H9 (cell line): ENCODE data around the gene RPL11. TPM values are rescaled to one million over a fixed set of nuclear protein-coding genes. Genes with fewer than 3 reads are reported as not detected.
A peak's percentile ranks its signal among the peaks of the same experiment; 100 is the strongest.

Experiments
- DNase-seq: peaks from one replicate; pipeline ENCODE4 v3.0.0-alpha.2; 2017
- H2AFZ ChIP-seq: one replicate; pipeline ENCODE4 v1.6.1; 2013; ENCODE audit warnings: mild to moderate bottlenecking, low read length, control low read depth, moderate library complexity
- H2AK5ac ChIP-seq: 2 replicates; pipeline ENCODE4 v1.6.1; 2013; ENCODE audit warnings: low read length, control low read depth, mixed read lengths; ENCODE audit not compliant: insufficient read length
- H2BK120ac ChIP-seq: one replicate; pipeline ENCODE4 v1.6.1; 2013; ENCODE audit warnings: low read depth, mild to moderate bottlenecking, low read length, control low read depth, inconsistent platforms; ENCODE audit not compliant: poor library complexity, severe bottlenecking
- H2BK12ac ChIP-seq: 2 replicates; pipeline ENCODE4 v1.6.1; 2013; ENCODE audit warnings: low read length, control low read depth, mixed read lengths, low read depth; ENCODE audit not compliant: insufficient read length
- H2BK15ac ChIP-seq: 2 replicates; pipeline ENCODE4 v1.6.1; 2013; ENCODE audit warnings: low read depth, low read length, control low read depth
- H2BK20ac ChIP-seq: one replicate; pipeline ENCODE4 v1.6.1; 2013; ENCODE audit warnings: low read depth, mild to moderate bottlenecking, low read length, control low read depth, inconsistent platforms; ENCODE audit not compliant: poor library complexity, severe bottlenecking
- H2BK5ac ChIP-seq: 2 replicates; pipeline ENCODE4 v1.6.1; 2013; ENCODE audit warnings: low read length, control low read depth, mixed read lengths; ENCODE audit not compliant: insufficient read length
- H3K14ac ChIP-seq: 2 replicates; pipeline ENCODE4 v1.6.1; 2013; ENCODE audit warnings: low read length, control low read depth; ENCODE audit not compliant: insufficient read depth
- H3K18ac ChIP-seq: 2 replicates; pipeline ENCODE4 v1.6.1; 2013; ENCODE audit warnings: low read depth, mild to moderate bottlenecking, mixed read lengths, low read length, control low read depth; ENCODE audit not compliant: insufficient read length
- H3K23ac ChIP-seq: 2 replicates; pipeline ENCODE4 v1.6.1; 2013; ENCODE audit warnings: low read length, control low read depth, mixed read lengths, low read depth; ENCODE audit not compliant: insufficient read length
- H3K23me2 ChIP-seq: 2 replicates; pipeline ENCODE4 v1.6.1; 2013; ENCODE audit warnings: low read depth, mild to moderate bottlenecking, mixed read lengths, low read length, control low read depth; ENCODE audit not compliant: insufficient read length, poor library complexity, severe bottlenecking
- H3K27ac ChIP-seq: 2 replicates; pipeline ENCODE4 v1.5.1; 2013; ENCODE audit warnings: low read length, control low read depth, mixed read lengths, low read depth; ENCODE audit not compliant: insufficient read length
- H3K27me3 ChIP-seq: 2 replicates; pipeline ENCODE4 v1.6.1; 2013; ENCODE audit warnings: low read length, control low read depth, inconsistent platforms; ENCODE audit not compliant: insufficient read depth
- H3K4ac ChIP-seq: 2 replicates; pipeline ENCODE4 v1.6.1; 2013; ENCODE audit warnings: low read depth, mild to moderate bottlenecking, control low read depth, inconsistent platforms, low read length, moderate library complexity
- H3K4me1 ChIP-seq: 2 replicates; pipeline ENCODE4 v1.6.1; 2013; ENCODE audit warnings: low read length, control low read depth, inconsistent platforms; ENCODE audit not compliant: insufficient read depth
- H3K4me2 ChIP-seq: 2 replicates; pipeline ENCODE4 v1.6.1; 2013; ENCODE audit warnings: low read length, control low read depth, mixed read lengths; ENCODE audit not compliant: insufficient read length, insufficient read depth
- H3K56ac ChIP-seq: 2 replicates; pipeline ENCODE4 v1.6.1; 2013; ENCODE audit warnings: low read depth, mild to moderate bottlenecking, mixed read lengths, low read length, control low read depth; ENCODE audit not compliant: insufficient read length
- H3K79me1 ChIP-seq: 2 replicates; pipeline ENCODE4 v1.6.1; 2013; ENCODE audit warnings: low read depth, mild to moderate bottlenecking, moderate library complexity, low read length, control low read depth, inconsistent platforms; ENCODE audit not compliant: insufficient read depth, poor library complexity, severe bottlenecking
- H3K79me2 ChIP-seq: 2 replicates; pipeline ENCODE4 v1.6.1; 2013; ENCODE audit warnings: low read length, control low read depth, inconsistent platforms; ENCODE audit not compliant: insufficient read depth
- H3K9ac ChIP-seq: 2 replicates; pipeline ENCODE4 v1.6.1; 2013; ENCODE audit warnings: low read length, control low read depth, mixed read lengths; ENCODE audit not compliant: insufficient read length; ENCODE audit errors: extremely low read depth
- H3K9me3 ChIP-seq: one replicate; pipeline ENCODE4 v1.6.1; 2013; ENCODE audit warnings: low read depth, low read length, inconsistent platforms; ENCODE audit not compliant: control insufficient read depth
- H3T11ph ChIP-seq: one replicate; pipeline ENCODE4 v1.6.1; 2013; ENCODE audit warnings: mild to moderate bottlenecking, low read length, control low read depth, inconsistent platforms
- H4K20me1 ChIP-seq: one replicate; pipeline ENCODE4 v1.6.1; 2013; ENCODE audit not compliant: control insufficient read depth, insufficient read length, insufficient read depth
- H4K5ac ChIP-seq: 2 replicates; pipeline ENCODE4 v1.6.1; 2013; ENCODE audit warnings: low read depth, mild to moderate bottlenecking, mixed read lengths, low read length, control low read depth; ENCODE audit not compliant: insufficient read length
- H4K8ac ChIP-seq: replicated peaks from 2 replicates; pipeline ENCODE4 v1.6.1; 2013; ENCODE audit warnings: low read length, control low read depth, mixed read lengths, low read depth; ENCODE audit not compliant: insufficient read length
- H4K91ac ChIP-seq: 2 replicates; pipeline ENCODE4 v1.6.1; 2013; ENCODE audit warnings: low read depth, mild to moderate bottlenecking, moderate library complexity, mixed read lengths, low read length, control low read depth; ENCODE audit not compliant: insufficient read length
- H3K27ac Mint-ChIP-seq, 3 experiments: 2 replicates in 2 of 3; 3 replicates in 1 of 3; pipeline ENCODE4 v1.8.0; 2020 to 2021; ENCODE audit warnings: mixed read lengths in 3 of 3, mild to moderate bottlenecking in 1 of 3, moderate library complexity in 1 of 3
- H3K27me3 Mint-ChIP-seq: 2 replicates; pipeline ENCODE4 v1.8.0; 2021; ENCODE audit warnings: low read depth, mild to moderate bottlenecking, moderate library complexity, mixed read lengths
- H3K36me3 Mint-ChIP-seq, 3 experiments: 2 replicates in 2 of 3; 3 replicates in 1 of 3; pipeline ENCODE4 v1.8.0; 2020 to 2021; ENCODE audit warnings: low read depth in 3 of 3, mixed read lengths in 3 of 3; ENCODE audit not compliant: insufficient read depth in 1 of 3
- H3K4me1 Mint-ChIP-seq, 2 experiments: 2 replicates each; pipeline ENCODE4 v1.8.0; 2020; ENCODE audit warnings: mixed read lengths in 2 of 2
- H3K4me3 Mint-ChIP-seq, 2 experiments: 2 replicates in 1 of 2; 3 replicates in 1 of 2; pipeline ENCODE4 v1.8.0; 2020 to 2021; ENCODE audit warnings: mild to moderate bottlenecking in 2 of 2, mixed read lengths in 2 of 2, moderate library complexity in 1 of 2
- H3K9me3 Mint-ChIP-seq, 2 experiments: 2 replicates in 1 of 2; 3 replicates in 1 of 2; pipeline ENCODE4 v1.8.0; 2020; ENCODE audit warnings: mild to moderate bottlenecking in 2 of 2, mixed read lengths in 2 of 2, moderate library complexity in 1 of 2
- WGBS: extraction: QIAGEN DNeasy Blood & Tissue Kit; methylation state at CpG from one replicate; pipeline ENCODE4 v1.1.7; 2013; ENCODE audit warnings: missing lambda C conversion rate, low lambda C conversion rate, mixed read lengths; ENCODE audit not compliant: insufficient read length; ENCODE audit errors: extremely low coverage; 5-methylcytosine and 5-hydroxymethylcytosine counted together
- total RNA-seq: library from RNA; stranded (reverse); gene quantifications from 2 replicates; pipeline ENCODE4 v1.2.1, GENCODE V29; 2021
- TF ChIP-seq, protein P1 (sequence below): fragments of 200-600 bp; sonication (generic); conservative IDR thresholded peaks from 3 replicates; pipeline ENCODE4 v1.8.0; 2021; ENCODE audit warnings: antibody characterized with exemption, mild to moderate bottlenecking

The RPL11 gene
- total RNA-seq, 1 experiment from 2014 or later: 1,618 TPM

DNA sequence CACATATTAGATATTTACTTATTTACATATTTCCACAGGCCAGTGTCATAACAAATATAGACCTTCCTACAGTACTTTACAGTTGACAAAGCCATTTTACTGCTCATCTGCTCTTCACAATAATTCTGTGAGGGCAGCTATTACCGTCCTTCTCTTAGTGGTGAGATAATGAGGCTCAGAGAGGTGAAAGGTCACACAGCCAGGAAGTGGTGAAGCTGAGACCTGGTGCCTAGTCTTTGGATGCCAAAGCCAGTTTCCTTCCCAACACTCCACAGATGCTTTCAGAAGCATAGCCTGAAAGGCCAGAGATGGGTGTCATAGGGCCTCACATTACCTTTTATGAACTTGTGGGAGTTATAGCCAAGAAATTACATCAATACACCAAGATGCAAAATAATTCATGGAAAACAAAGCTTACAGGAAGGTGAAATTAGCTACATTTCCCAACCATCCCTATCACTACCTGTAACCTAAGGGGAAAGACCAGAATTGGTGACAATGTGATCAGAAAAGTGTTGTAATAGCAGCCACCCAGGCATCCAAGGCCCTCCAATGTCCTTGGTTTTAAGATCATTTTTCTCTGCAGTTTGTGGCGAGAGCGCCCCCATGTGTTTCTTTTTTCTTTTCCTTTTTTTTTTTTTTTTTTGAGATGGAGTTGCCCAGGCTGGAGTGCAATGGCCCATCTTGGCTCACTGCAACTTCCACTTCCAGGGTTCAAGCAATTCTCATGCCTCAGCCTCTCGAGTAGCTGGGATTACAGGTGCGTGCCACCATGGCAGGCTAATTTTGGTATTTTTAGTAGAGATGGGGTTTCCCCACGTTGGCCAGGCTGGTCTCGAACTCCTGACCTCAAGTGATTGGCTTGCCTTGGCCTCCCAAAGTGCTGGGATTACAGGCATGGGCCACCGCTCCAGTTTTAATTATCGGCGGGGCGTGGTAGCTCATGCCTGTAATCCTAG lies 26.5 kb upstream of the RPL11 start:
- peaks cover 3% of the 10 kb centered on the region; the same call in 1 of the 2 replicates for H3K27me3 Mint-ChIP-seq
- Histone ChIP-seq H3K4me1 (no peaks in the 10 kb centered on the region), H3K4me2 (no peak overlapping the region), H3K56ac (no peak overlapping the region), H3K14ac (no peak overlapping the region), H3K27me3 (no peaks in the 10 kb centered on the region), H2AFZ (no peak overlapping the region), H3K9me3 (no peaks in the 10 kb centered on the region), H3K9ac (no peak overlapping the region), H2BK120ac (no peak overlapping the region), H4K91ac (no peak overlapping the region), H3K18ac (no peak overlapping the region), H4K20me1 (no peaks in the 10 kb centered on the region), H2BK12ac (no peak overlapping the region), H3K27ac (no peak overlapping the region), H3K79me1 (no peaks in the 10 kb centered on the region), H3K79me2 (no peaks in the 10 kb centered on the region), H3K23ac (no peak overlapping the region), H3K23me2 (no peaks in the 10 kb centered on the region), H2BK5ac (no peak overlapping the region), H2BK20ac (no peak overlapping the region), H4K5ac (no peak overlapping the region), H3K4ac (no peak overlapping the region), H3T11ph (no peak overlapping the region), H2BK15ac (no peak overlapping the region), H4K8ac (no peak overlapping the region), H2AK5ac (no peak overlapping the region)
- H3K4me1 Mint-ChIP-seq: 0 out of 4 replicates have a peak, but pooled peaks cover 0 to 3% of the 10 kb centered on the region in 2 experiments
- no peaks in the 10 kb centered on the region; a peak in 1 of 5 replicates for H3K9me3 Mint-ChIP-seq
- no peak overlapping the region for H3K27ac Mint-ChIP-seq
- WGBS: no CpG with 5 or more reads among the region's 11 CpGs
- DNase-seq: no peak
- no peak overlapping the region for H3K4me3 Mint-ChIP-seq
- H3K36me3 Mint-ChIP-seq: no peaks in the 10 kb centered on the region
- TF ChIP-seq, protein P1, sequence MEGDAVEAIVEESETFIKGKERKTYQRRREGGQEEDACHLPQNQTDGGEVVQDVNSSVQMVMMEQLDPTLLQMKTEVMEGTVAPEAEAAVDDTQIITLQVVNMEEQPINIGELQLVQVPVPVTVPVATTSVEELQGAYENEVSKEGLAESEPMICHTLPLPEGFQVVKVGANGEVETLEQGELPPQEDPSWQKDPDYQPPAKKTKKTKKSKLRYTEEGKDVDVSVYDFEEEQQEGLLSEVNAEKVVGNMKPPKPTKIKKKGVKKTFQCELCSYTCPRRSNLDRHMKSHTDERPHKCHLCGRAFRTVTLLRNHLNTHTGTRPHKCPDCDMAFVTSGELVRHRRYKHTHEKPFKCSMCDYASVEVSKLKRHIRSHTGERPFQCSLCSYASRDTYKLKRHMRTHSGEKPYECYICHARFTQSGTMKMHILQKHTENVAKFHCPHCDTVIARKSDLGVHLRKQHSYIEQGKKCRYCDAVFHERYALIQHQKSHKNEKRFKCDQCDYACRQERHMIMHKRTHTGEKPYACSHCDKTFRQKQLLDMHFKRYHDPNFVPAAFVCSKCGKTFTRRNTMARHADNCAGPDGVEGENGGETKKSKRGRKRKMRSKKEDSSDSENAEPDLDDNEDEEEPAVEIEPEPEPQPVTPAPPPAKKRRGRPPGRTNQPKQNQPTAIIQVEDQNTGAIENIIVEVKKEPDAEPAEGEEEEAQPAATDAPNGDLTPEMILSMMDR: peak; percentile 74
